Measurements from ENCODE around the gene TMEM235. TPM values are rescaled to one million over a fixed set of nuclear protein-coding genes. Genes with fewer than 3 reads are reported as not detected.

TMEM235 gene
- total and polyA plus RNA-seq, 9 of the 15 experiments (the other 6 are each of a cell fraction or from before 2014, with no cell fraction given) = not detected

- Histone ChIP-seq H3K27ac (ENCODE audit: extremely low read depth, low read depth, low read length) (peak overlapping the region; percentile 32; the same call in 1 of the 3 replicates), H3K4me2 (ENCODE audit: insufficient read depth, low read length) (peak overlapping the region; percentile 33; the same call in 1 of the 2 replicates), H3K4me3 (no peak overlapping the region), H3K9me3 (replicated peaks; ENCODE audit: control insufficient read depth, insufficient read depth, low read depth, low read length) (no peaks in the 10 kb centered on the region), H2AFZ (ENCODE audit: low read depth, low read length) (peak overlapping the region; percentile 65), H3K9ac (ENCODE audit: insufficient read depth in 1 of 2, low read depth in 2 of 2, low read length in 2 of 2) (peak overlapping the region in 1 of 2 experiments; percentile 78; a peak in 2 of 4 replicates), H3K79me2 (ENCODE audit: control insufficient read depth, insufficient read depth, low read length) (no peaks in the 10 kb centered on the region), H3K36me3 (ENCODE audit: control insufficient read depth, insufficient read depth, low read length) (no peaks in the 10 kb centered on the region), H3K4me1 (replicated peaks in 1 of 2; ENCODE audit: control insufficient read depth in 2 of 2, insufficient read depth in 2 of 2, low read length in 2 of 2) (peaks cover 19 to 54% of the 10 kb centered on the region in 2 experiments; a peak in 4 of 5 replicates), H3K9me1 (ENCODE audit: control insufficient read depth, insufficient read depth, low read length) (peaks cover 6% of the 10 kb centered on the region), H3K27me3 (ENCODE audit: control insufficient read depth in 2 of 2, insufficient read depth in 2 of 2, low read length in 2 of 2) (no peaks in the 10 kb centered on the region), H4K20me1 (replicated peaks; ENCODE audit: control insufficient read depth, insufficient read depth, low read length) (no peaks in the 10 kb centered on the region)
- in situ Hi-C loops (cut with MboI) = no loop called here
- intact Hi-C loops (cut with micrococcal nuclease) = no loop called here
- DNase-seq (ENCODE audit: extremely low read depth in 1 of 4, low spot score in 3 of 4) (peak in 1 of 4 experiments; percentile 9), FAIRE-seq (no peak), ATAC-seq (no peak)
- 68% methylated on average over 19 of the region's 20 CpGs for WGBS (ENCODE audit: insufficient coverage, low coverage, missing lambda C conversion rate)
- no TSS peak for BruUV-seq (replicated peaks)
- CTCF ChIA-PET (ENCODE audit: low intra/inter-chr PET ratio) = no interaction called here
- TF ChIP-seq RBM25 (IDR thresholded peaks at IDR 0.05; ENCODE audit: low read depth, low read length, severe bottlenecking) (no peak), U2AF2 (optimal IDR thresholded peaks at IDR 0.05; ENCODE audit: low read depth, low read length) (no peak), NONO (IDR thresholded peaks at IDR 0.05; ENCODE audit: low read depth in 2 of 2, low read length in 1 of 2) (no peak), ZBTB9 (CRISPR knock-in tag; IDR thresholded peaks at IDR 0.05) (no peak), KDM5B (IDR thresholded peaks at IDR 0.05; ENCODE audit: insufficient replicate concordance, low read depth, low read length) (no peak), RBBP5 (IDR thresholded peaks at IDR 0.05; ENCODE audit: borderline replicate concordance, insufficient read depth, low read length, poor library complexity, severe bottlenecking) (no peak), HLTF (IDR thresholded peaks at IDR 0.05) (no peak)
- TF ChIP-seq, protein P1, sequence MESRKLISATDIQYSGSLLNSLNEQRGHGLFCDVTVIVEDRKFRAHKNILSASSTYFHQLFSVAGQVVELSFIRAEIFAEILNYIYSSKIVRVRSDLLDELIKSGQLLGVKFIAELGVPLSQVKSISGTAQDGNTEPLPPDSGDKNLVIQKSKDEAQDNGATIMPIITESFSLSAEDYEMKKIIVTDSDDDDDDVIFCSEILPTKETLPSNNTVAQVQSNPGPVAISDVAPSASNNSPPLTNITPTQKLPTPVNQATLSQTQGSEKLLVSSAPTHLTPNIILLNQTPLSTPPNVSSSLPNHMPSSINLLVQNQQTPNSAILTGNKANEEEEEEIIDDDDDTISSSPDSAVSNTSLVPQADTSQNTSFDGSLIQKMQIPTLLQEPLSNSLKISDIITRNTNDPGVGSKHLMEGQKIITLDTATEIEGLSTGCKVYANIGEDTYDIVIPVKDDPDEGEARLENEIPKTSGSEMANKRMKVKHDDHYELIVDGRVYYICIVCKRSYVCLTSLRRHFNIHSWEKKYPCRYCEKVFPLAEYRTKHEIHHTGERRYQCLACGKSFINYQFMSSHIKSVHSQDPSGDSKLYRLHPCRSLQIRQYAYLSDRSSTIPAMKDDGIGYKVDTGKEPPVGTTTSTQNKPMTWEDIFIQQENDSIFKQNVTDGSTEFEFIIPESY (CRISPR knock-in tag; IDR thresholded peaks at IDR 0.05) = peak; percentile 78
- POLR2A ChIA-PET = interaction anchor here (0.6 to 4.0 kb wide), 4 partner anchors 13 to 941 kb away, joined by 3 to 14 read pairs (median 6); no protein-coding TSS in a partner anchor
These were observed 7.5 kb downstream of the TMEM235 start for GRCh38 chr17:78238823-78239488.
